Suprapubic skin (tissue), 4 donors: ENCODE results near the gene RPS6KA2.

Experiments used
- CTCF ChIP-seq, 2 donors: fragments of 200-600 bp in 1 of 2; fragments of 450-650 bp in 1 of 2; sonication (generic) in 1 of 2; IDR thresholded peaks; one replicate each; pipeline ENCODE4 v1.5.1; 2016 to 2019; ENCODE audit warnings: antibody characterized with exemption in 2 of 2, mild to moderate bottlenecking in 1 of 2, moderate library complexity in 1 of 2
- EP300 ChIP-seq: sonication (generic); formaldehyde crosslinking; IDR thresholded peaks from one replicate; pipeline ENCODE4 v1.6.1; 2017; ENCODE audit warnings: antibody characterized with exemption
- POLR2A ChIP-seq, 2 donors: fragments of 450-650 bp; IDR thresholded peaks; one replicate each; pipeline ENCODE4 v1.6.1; 2017; ENCODE audit warnings: antibody characterized with exemption in 2 of 2, mild to moderate bottlenecking in 2 of 2, moderate library complexity in 2 of 2
- POLR2AphosphoS5 ChIP-seq, 3 donors: sonication (generic); formaldehyde crosslinking; IDR thresholded peaks; one replicate each; pipeline ENCODE4 v1.6.1; 2017; ENCODE audit warnings: antibody characterized with exemption in 3 of 3

DNA sequence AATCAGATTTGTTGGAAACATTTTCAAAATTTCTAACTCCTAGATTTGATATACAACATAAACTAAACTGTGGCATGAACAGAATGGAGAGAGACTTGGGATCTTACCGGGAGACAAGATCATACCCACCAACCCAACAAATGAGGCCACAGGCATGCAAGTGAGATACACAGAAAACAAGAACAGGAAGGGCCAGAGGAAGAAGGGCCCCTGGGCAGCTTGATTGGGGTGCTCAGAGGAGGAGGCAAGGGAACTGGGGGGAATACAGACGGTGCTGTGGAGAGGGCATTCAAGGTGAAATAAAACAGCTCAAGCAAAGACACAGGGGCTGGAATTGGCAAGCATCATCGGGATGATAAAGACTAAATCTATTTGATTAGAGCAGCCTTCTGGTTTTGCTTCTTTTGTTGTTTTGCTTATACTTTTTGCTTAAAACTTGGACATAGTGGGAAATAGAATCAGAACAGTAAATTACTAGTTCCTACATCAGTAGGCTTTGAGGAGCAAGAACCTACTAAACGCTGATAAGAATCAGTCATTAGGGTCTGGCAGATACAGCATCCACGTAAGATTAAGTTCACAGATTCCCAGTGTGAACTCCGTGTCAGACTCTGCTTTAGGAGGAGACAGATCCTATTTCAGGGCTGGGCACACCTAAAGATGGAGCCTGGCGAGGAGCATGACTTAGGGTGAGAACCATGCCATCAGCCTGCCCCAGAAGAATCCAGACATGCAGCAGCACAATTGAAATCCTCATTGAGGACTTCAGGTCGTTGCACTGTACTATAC lies 37.1 kb downstream of the RPS6KA2 start:
- TF ChIP-seq CTCF (IDR thresholded peaks at IDR 0.05) = no peak
- TF ChIP-seq POLR2AphosphoS5 (IDR thresholded peaks at IDR 0.05) = no peak
- no peak for TF ChIP-seq EP300
- no peak for TF ChIP-seq POLR2A (IDR thresholded peaks at IDR 0.05)
